ENCODE data around the gene STARD5. TPM values are rescaled to one million over a fixed set of nuclear protein-coding genes. Genes with fewer than 3 reads are reported as not detected.

The STARD5 gene
- total and polyA plus RNA-seq, 8 donors = 3.8 to 6.6 (median 5.2) TPM

DNA sequence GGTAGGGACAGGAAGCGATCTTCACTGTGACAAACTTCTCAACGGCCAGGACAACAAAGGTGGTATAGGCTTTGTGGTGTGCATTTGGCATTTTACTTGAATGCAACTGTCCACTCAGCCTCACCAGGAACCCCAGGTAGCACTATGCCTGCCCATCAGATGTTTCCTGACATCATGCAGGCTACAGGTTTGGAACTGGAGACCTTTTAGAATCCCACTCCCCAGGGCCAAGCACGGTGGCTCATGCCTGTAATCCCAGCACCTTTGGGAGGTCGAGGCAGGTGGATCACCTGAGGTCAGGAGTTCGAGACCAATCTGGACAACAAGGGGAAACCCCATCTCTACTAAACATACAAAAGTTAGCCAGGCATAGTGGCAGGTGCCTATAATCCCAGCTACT, 9.6 kb downstream of the STARD5 start:
- Histone ChIP-seq H3K27ac (no peak overlapping the region), H3K4me1 (peaks cover 5 to 33% of the 10 kb centered on the region in 2 donors), H3K4me3 (no peak overlapping the region), H3K9me3 (no peaks in the 10 kb centered on the region), H3K36me3 (peaks cover 0 to 64% of the 10 kb centered on the region in 2 donors), H3K27me3 (no peaks in the 10 kb centered on the region)
- ATAC-seq (no peak), DNase-seq (no peak)
- intact Hi-C loops (cut with DNase I) = no loop called here
- TF ChIP-seq, protein P1, sequence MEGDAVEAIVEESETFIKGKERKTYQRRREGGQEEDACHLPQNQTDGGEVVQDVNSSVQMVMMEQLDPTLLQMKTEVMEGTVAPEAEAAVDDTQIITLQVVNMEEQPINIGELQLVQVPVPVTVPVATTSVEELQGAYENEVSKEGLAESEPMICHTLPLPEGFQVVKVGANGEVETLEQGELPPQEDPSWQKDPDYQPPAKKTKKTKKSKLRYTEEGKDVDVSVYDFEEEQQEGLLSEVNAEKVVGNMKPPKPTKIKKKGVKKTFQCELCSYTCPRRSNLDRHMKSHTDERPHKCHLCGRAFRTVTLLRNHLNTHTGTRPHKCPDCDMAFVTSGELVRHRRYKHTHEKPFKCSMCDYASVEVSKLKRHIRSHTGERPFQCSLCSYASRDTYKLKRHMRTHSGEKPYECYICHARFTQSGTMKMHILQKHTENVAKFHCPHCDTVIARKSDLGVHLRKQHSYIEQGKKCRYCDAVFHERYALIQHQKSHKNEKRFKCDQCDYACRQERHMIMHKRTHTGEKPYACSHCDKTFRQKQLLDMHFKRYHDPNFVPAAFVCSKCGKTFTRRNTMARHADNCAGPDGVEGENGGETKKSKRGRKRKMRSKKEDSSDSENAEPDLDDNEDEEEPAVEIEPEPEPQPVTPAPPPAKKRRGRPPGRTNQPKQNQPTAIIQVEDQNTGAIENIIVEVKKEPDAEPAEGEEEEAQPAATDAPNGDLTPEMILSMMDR (IDR thresholded peaks at IDR 0.05) = no peak

DNA sequence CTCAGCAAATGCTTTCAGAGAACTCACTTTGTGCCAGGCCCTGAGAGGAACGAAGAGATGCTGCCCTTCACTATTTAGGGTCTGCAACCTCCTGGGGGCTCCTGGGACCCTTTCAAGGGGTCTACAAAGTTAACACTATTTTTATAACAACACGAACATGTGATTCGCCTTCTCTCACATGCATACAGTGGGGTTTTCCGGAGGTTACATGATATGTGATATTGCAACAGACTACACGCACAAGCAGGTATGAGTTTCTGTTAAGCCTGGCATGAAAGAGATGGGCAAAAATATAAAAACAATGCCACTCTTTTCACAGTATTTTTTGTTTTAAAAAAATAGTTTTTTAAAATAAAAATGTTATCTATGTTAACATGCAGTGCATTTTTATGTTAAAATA, 10.3 kb downstream of the STARD5 start:
- TF ChIP-seq, protein P1 (IDR thresholded peaks at IDR 0.05) = no peak
- DNase-seq = no peak
- Histone ChIP-seq H3K27me3 (no peaks in the 10 kb centered on the region), H3K36me3 (peaks cover 0 to 64% of the 10 kb centered on the region in 2 donors), H3K9me3 (no peaks in the 10 kb centered on the region), H3K4me3 (no peak overlapping the region), H3K4me1 (peaks cover 5 to 33% of the 10 kb centered on the region in 2 donors), H3K27ac (peak overlapping the region; percentile 42 to 89)
- intact Hi-C loops (cut with DNase I) = no loop called here
- ATAC-seq = no peak

DNA sequence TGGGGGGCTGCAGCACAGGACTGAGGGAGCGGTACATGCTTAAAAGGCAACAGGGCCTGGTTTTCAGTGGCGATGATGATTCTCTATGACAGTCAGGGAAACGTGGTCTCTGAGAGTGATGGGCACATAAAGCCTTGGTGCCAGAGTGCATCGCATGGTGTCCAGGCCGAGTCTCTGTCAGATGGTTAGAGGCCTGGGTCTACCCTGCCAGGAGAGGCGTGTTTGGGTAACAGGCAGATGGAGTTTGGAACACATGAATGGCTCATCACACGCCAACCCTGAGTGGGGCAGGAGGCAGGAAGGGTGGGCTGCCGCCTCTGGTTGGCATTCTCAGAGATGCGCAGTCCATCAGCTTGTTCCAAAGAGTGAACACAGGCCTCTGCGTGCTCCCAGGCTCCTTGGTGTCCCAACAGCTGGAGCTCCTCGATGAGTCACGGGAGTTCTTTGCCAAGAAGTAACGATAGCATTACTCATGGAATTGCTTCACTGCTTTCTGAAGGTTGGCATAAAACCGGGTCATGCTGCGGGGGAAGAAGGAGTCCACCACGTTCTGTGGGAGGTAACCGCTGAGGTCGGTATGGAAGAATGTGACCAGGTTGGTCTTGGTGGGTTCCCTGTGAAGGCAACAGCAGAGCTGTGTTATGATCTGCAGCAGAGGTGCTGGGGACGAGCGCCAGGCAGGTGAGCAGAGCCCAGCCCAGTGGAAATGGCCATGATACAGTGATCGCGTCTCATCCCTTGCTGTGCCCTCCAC, 11.0 kb downstream of the STARD5 start:
- ATAC-seq (peak; percentile 72), DNase-seq (peak; percentile 61 to 82 (median 76))
- H3K9me3 ChIP-seq = no peaks in the 10 kb centered on the region
- H3K4me1 ChIP-seq = peaks cover 5 to 33% of the 10 kb centered on the region in 2 donors
- peak overlapping the region; percentile 42 to 89 for H3K27ac ChIP-seq
- intact Hi-C loops (cut with DNase I) = no loop called here
- H3K36me3 ChIP-seq = peaks cover 0 to 64% of the 10 kb centered on the region in 2 donors
- no peak overlapping the region for H3K4me3 ChIP-seq
- no peaks in the 10 kb centered on the region for H3K27me3 ChIP-seq
- TF ChIP-seq, protein P1 (IDR thresholded peaks at IDR 0.05) = no peak

- no peaks in the 10 kb centered on the region for H3K27me3 ChIP-seq
- no peaks in the 10 kb centered on the region for H3K9me3 ChIP-seq
- TF ChIP-seq, protein P1 (IDR thresholded peaks at IDR 0.05) = no peak
- intact Hi-C loops (cut with DNase I) = no loop called here
- DNase-seq (no peak), ATAC-seq (peak; percentile 58)
- no peak overlapping the region for H3K4me3 ChIP-seq
- peaks cover 0 to 67% of the 10 kb centered on the region in 2 donors for H3K36me3 ChIP-seq
- H3K4me1 ChIP-seq = peaks cover 5 to 33% of the 10 kb centered on the region in 2 donors
- peak overlapping the region; percentile 42 to 89 for H3K27ac ChIP-seq
Measured at GRCh38 chr15:81311752-81312464, 12.0 kb downstream of the STARD5 start.

DNA sequence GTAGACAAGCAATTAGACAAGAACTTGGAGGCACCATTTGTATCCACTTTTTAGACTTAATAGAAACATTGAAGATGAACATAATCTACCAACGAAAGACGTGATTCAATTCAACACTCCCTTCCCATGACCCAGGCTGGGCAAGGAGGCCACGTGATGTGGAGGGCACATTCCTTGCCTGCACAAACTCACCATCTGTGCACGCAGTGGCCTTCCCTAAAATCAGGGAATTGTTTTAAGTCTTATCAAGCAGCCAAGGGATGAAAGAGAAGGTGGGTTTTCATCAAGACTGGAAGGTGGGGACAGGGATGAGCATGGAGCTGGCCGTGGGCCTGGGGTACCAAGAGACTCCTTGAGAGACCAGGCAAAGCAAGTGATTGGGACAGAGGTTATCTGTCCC, 13.5 kb downstream of the STARD5 start:
- Histone ChIP-seq H3K27ac (peak overlapping the region in 1 of 2 donors; percentile 89), H3K27me3 (no peaks in the 10 kb centered on the region), H3K9me3 (no peaks in the 10 kb centered on the region), H3K4me1 (peaks cover 5 to 33% of the 10 kb centered on the region in 2 donors), H3K36me3 (peaks cover 0 to 73% of the 10 kb centered on the region in 2 donors), H3K4me3 (no peak overlapping the region)
- TF ChIP-seq, protein P1 (IDR thresholded peaks at IDR 0.05) = no peak
- ATAC-seq = no peak
- no peak for DNase-seq
- intact Hi-C loops (cut with DNase I) = no loop called here
